Measurements from ENCODE around the gene ZNF329. TPM values are rescaled to one million over a fixed set of nuclear protein-coding genes. Genes with fewer than 3 reads are reported as not detected.

The ZNF329 gene
- total and polyA plus RNA-seq, 2 experiments from 2014 or later, result 1.8 to 18.4 TPM

DNA sequence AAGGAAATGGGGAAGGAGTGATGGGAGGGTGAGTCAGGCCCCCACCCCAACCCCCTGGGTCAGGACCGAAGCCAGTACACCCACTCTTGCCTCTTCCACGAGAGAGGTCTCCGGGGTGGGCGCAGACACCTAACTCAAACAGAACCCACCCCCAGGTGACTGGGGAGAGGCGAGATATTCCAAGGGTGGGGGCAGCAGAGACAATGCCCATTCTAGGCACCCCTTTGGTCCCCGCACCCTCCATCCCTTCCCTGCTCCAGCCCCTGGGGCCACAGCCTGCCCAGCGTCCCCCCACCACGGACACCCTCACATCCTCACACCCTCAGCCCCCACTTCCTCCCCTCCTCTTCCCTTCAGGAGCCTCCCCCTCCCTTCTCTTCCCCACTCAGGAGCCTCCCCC, 53.2 kb downstream of the ZNF329 start:
- DNase-seq (ENCODE audit: low spot score), result no peak
- Histone ChIP-seq H4K20me1 (ENCODE audit: insufficient read depth, poor library complexity, severe bottlenecking) (no peaks in the 10 kb centered on the region), H3K4me2 (peak overlapping the region; percentile 88), H3K36me3 (replicated peaks; ENCODE audit: insufficient read depth, low read depth) (no peaks in the 10 kb centered on the region), H3K79me2 (peaks cover 16% of the 10 kb centered on the region), H3K27ac (peak overlapping the region; percentile 92), H3K27me3 (no peaks in the 10 kb centered on the region), H3K9me2 (replicated peaks; ENCODE audit: insufficient read depth) (no peaks in the 10 kb centered on the region), H3K4me1 (ENCODE audit: insufficient read depth) (no peaks in the 10 kb centered on the region), H2AFZ (no peak overlapping the region), H3K4me3 (peak overlapping the region; percentile 73), H3K9me3 (ENCODE audit: low read depth) (no peaks in the 10 kb centered on the region)
- TF ChIP-seq EZH2phosphoT487 (IDR thresholded peaks at IDR 0.05; ENCODE audit: low read depth, severe bottlenecking, unreplicated experiment) (no peak), EZH2 (IDR thresholded peaks at IDR 0.05; ENCODE audit: borderline replicate concordance) (no peak)
- TF ChIP-seq, protein P1, sequence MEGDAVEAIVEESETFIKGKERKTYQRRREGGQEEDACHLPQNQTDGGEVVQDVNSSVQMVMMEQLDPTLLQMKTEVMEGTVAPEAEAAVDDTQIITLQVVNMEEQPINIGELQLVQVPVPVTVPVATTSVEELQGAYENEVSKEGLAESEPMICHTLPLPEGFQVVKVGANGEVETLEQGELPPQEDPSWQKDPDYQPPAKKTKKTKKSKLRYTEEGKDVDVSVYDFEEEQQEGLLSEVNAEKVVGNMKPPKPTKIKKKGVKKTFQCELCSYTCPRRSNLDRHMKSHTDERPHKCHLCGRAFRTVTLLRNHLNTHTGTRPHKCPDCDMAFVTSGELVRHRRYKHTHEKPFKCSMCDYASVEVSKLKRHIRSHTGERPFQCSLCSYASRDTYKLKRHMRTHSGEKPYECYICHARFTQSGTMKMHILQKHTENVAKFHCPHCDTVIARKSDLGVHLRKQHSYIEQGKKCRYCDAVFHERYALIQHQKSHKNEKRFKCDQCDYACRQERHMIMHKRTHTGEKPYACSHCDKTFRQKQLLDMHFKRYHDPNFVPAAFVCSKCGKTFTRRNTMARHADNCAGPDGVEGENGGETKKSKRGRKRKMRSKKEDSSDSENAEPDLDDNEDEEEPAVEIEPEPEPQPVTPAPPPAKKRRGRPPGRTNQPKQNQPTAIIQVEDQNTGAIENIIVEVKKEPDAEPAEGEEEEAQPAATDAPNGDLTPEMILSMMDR (IDR thresholded peaks at IDR 0.05; ENCODE audit: poor library complexity), result no peak
- 79% methylated on average over 5 of the region's 8 CpGs for WGBS (ENCODE audit: low lambda C conversion rate, missing lambda C conversion rate)

- 93% methylated on average over 13 of the region's 13 CpGs for WGBS (ENCODE audit: low lambda C conversion rate, missing lambda C conversion rate)
- H3K4me3 ChIP-seq, result no peak overlapping the region
Measured at GRCh38 chr19:58096884-58097283, 53.7 kb downstream of the ZNF329 start.

GRCh38 chr19:58095328-58095727, 55.3 kb downstream of the ZNF329 start:
- no peaks in the 10 kb centered on the region for H3K36me3 ChIP-seq (replicated peaks; ENCODE audit: insufficient read depth, low read depth)
- H3K9me2 ChIP-seq (replicated peaks; ENCODE audit: insufficient read depth), result no peaks in the 10 kb centered on the region
- WGBS (ENCODE audit: low lambda C conversion rate, missing lambda C conversion rate), result 98% methylated on average over 10 of the region's 10 CpGs
- no peaks in the 10 kb centered on the region for H3K9me3 ChIP-seq (ENCODE audit: low read depth)
- no peak for TF ChIP-seq EZH2 (IDR thresholded peaks at IDR 0.05; ENCODE audit: borderline replicate concordance)
- TF ChIP-seq, protein P1 (IDR thresholded peaks at IDR 0.05; ENCODE audit: poor library complexity), result no peak
- no peak for TF ChIP-seq EZH2phosphoT487 (IDR thresholded peaks at IDR 0.05; ENCODE audit: low read depth, severe bottlenecking, unreplicated experiment)
- H4K20me1 ChIP-seq (ENCODE audit: insufficient read depth, poor library complexity, severe bottlenecking), result no peaks in the 10 kb centered on the region
- no peak overlapping the region for H3K4me3 ChIP-seq
- no peak for DNase-seq (ENCODE audit: low spot score)
- H3K4me2 ChIP-seq, result no peak overlapping the region
- no peak overlapping the region for H2AFZ ChIP-seq
- H3K79me2 ChIP-seq, result peaks cover 16% of the 10 kb centered on the region
- no peak overlapping the region for H3K27ac ChIP-seq
- no peaks in the 10 kb centered on the region for H3K4me1 ChIP-seq (ENCODE audit: insufficient read depth)
- H3K27me3 ChIP-seq, result no peaks in the 10 kb centered on the region

More at GRCh38 chr19:58096884-58097283, 53.7 kb downstream of the ZNF329 start:
- H4K20me1 ChIP-seq (ENCODE audit: insufficient read depth, poor library complexity, severe bottlenecking), result no peaks in the 10 kb centered on the region
- H3K27me3 ChIP-seq, result no peaks in the 10 kb centered on the region
- H3K36me3 ChIP-seq (replicated peaks; ENCODE audit: insufficient read depth, low read depth), result no peaks in the 10 kb centered on the region
- H3K4me2 ChIP-seq, result peak overlapping the region; percentile 88
- H3K79me2 ChIP-seq, result peaks cover 16% of the 10 kb centered on the region
- TF ChIP-seq EZH2phosphoT487 (IDR thresholded peaks at IDR 0.05; ENCODE audit: low read depth, severe bottlenecking, unreplicated experiment) (no peak), EZH2 (IDR thresholded peaks at IDR 0.05; ENCODE audit: borderline replicate concordance) (no peak)
- TF ChIP-seq, protein P1 (IDR thresholded peaks at IDR 0.05; ENCODE audit: poor library complexity), result no peak
- H3K4me1 ChIP-seq (ENCODE audit: insufficient read depth), result no peaks in the 10 kb centered on the region
- H2AFZ ChIP-seq, result no peak overlapping the region
- no peaks in the 10 kb centered on the region for H3K9me3 ChIP-seq (ENCODE audit: low read depth)
- no peaks in the 10 kb centered on the region for H3K9me2 ChIP-seq (replicated peaks; ENCODE audit: insufficient read depth)
- DNase-seq (ENCODE audit: low spot score), result no peak
- no peak overlapping the region for H3K27ac ChIP-seq

DNA sequence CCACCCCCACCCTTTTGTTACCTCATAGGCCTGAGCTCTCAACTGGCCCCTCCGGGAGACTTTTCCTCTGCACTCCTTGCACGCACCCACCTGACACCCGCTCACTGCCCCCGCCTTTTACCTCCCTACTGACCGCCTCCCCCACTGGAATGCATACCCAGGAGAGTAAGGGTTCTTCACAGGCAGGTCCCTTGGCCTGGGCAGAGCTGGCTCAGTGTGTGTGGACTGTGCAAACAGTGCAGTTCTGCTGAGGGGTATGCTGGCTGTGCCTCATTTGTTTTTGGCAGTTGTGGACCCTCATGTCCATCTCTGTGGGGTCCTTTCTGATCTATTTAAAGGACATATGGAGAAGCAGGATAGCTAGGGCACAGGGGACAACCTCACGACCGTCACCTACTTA, 57.5 kb downstream of the ZNF329 start:
- Histone ChIP-seq H3K9me3 (ENCODE audit: low read depth) (no peaks in the 10 kb centered on the region), H3K4me2 (no peak overlapping the region), H3K4me1 (ENCODE audit: insufficient read depth) (no peaks in the 10 kb centered on the region), H3K27me3 (no peaks in the 10 kb centered on the region), H4K20me1 (ENCODE audit: insufficient read depth, poor library complexity, severe bottlenecking) (no peaks in the 10 kb centered on the region), H3K27ac (no peak overlapping the region), H3K79me2 (peaks cover 16% of the 10 kb centered on the region), H3K9me2 (replicated peaks; ENCODE audit: insufficient read depth) (no peaks in the 10 kb centered on the region), H3K36me3 (replicated peaks; ENCODE audit: insufficient read depth, low read depth) (no peaks in the 10 kb centered on the region), H3K4me3 (no peak overlapping the region), H2AFZ (no peak overlapping the region)
- TF ChIP-seq EZH2 (IDR thresholded peaks at IDR 0.05; ENCODE audit: borderline replicate concordance) (no peak), EZH2phosphoT487 (IDR thresholded peaks at IDR 0.05; ENCODE audit: low read depth, severe bottlenecking, unreplicated experiment) (no peak)
- TF ChIP-seq, protein P1 (IDR thresholded peaks at IDR 0.05; ENCODE audit: poor library complexity), result no peak
- DNase-seq (ENCODE audit: low spot score), result no peak
- 97% methylated on average over 7 of the region's 7 CpGs for WGBS (ENCODE audit: low lambda C conversion rate, missing lambda C conversion rate)
